Ishikawa (cell line): Measurements from ENCODE around the gene NUP50.

ENCODE experiments used
- CEBPB ChIP-seq: IDR thresholded peaks from 2 replicates; pipeline ENCODE4 v1.6.1; 2012
- CREB1 ChIP-seq: IDR thresholded peaks from 2 replicates; pipeline ENCODE4 v1.6.1; 2012; ENCODE audit warnings: low read depth
- EGR1 ChIP-seq: IDR thresholded peaks from 2 replicates; pipeline ENCODE4 v1.6.1; 2012
- EP300 ChIP-seq: IDR thresholded peaks from 2 replicates; pipeline ENCODE4 v1.6.1; 2012; ENCODE audit warnings: borderline replicate concordance
- FOXM1 ChIP-seq: IDR thresholded peaks from 2 replicates; pipeline ENCODE4 v1.6.1; 2012; ENCODE audit warnings: low read depth, borderline replicate concordance
- NFIC ChIP-seq: IDR thresholded peaks from 2 replicates; pipeline ENCODE4 v1.6.1; 2012
- RAD21 ChIP-seq: IDR thresholded peaks from 2 replicates; pipeline ENCODE4 v1.6.1; 2012; ENCODE audit warnings: low read depth
- TAF1 ChIP-seq: IDR thresholded peaks from 2 replicates; pipeline ENCODE4 v1.6.1; 2012; ENCODE audit warnings: low read depth, mild to moderate bottlenecking
- TCF12 ChIP-seq: IDR thresholded peaks from 2 replicates; pipeline ENCODE4 v1.6.1; 2012; ENCODE audit warnings: low read depth
- TEAD4 ChIP-seq: IDR thresholded peaks from 2 replicates; pipeline ENCODE4 v1.6.1; 2012
- YY1 ChIP-seq: IDR thresholded peaks from 2 replicates; pipeline ENCODE4 v1.6.1; 2012; ENCODE audit warnings: low read depth
- ZBTB7A ChIP-seq: IDR thresholded peaks from 2 replicates; pipeline ENCODE4 v1.6.1; 2012; ENCODE audit warnings: low read depth
- TF ChIP-seq, protein P1 (sequence below): IDR thresholded peaks from 2 replicates; pipeline ENCODE4 v1.6.1; 2012
- TF ChIP-seq, protein P2 (sequence below): IDR thresholded peaks from 2 replicates; pipeline ENCODE4 v1.6.1; 2012; ENCODE audit warnings: low read depth, mild to moderate bottlenecking
- TF ChIP-seq, protein P3 (sequence below): IDR thresholded peaks from 2 replicates; pipeline ENCODE4 v1.6.1; 2012

The NUP50 gene

DNA sequence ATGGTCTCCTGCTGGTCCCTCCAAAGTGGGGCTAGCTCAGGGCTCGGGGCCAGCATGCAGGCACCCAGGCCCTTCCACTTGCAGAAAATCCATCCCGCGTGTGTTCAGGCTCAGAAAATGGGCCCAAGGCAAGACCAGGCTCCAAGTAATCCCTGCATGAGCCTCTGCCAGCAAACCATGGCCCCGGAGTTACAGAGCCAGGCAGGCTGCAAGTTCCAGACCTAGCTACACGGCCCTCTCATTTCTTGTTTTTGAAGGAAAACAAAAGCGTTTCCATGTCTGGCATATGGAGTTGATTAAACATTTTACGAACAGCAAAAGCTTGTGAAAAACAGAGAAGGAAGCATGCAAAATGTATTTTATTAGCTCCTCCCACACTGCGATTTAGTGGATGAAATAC, 47.3 kb downstream of the NUP50 start:
- TF ChIP-seq FOXM1 (no peak), CREB1 (no peak), TEAD4 (no peak), NFIC (no peak), YY1 (no peak), EP300 (no peak), CEBPB (no peak), TCF12 (no peak), EGR1 (no peak), ZBTB7A (no peak), TAF1 (no peak)
- TF ChIP-seq, protein P1, sequence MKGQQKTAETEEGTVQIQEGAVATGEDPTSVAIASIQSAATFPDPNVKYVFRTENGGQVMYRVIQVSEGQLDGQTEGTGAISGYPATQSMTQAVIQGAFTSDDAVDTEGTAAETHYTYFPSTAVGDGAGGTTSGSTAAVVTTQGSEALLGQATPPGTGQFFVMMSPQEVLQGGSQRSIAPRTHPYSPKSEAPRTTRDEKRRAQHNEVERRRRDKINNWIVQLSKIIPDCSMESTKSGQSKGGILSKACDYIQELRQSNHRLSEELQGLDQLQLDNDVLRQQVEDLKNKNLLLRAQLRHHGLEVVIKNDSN, result no peak
- TF ChIP-seq, protein P2, sequence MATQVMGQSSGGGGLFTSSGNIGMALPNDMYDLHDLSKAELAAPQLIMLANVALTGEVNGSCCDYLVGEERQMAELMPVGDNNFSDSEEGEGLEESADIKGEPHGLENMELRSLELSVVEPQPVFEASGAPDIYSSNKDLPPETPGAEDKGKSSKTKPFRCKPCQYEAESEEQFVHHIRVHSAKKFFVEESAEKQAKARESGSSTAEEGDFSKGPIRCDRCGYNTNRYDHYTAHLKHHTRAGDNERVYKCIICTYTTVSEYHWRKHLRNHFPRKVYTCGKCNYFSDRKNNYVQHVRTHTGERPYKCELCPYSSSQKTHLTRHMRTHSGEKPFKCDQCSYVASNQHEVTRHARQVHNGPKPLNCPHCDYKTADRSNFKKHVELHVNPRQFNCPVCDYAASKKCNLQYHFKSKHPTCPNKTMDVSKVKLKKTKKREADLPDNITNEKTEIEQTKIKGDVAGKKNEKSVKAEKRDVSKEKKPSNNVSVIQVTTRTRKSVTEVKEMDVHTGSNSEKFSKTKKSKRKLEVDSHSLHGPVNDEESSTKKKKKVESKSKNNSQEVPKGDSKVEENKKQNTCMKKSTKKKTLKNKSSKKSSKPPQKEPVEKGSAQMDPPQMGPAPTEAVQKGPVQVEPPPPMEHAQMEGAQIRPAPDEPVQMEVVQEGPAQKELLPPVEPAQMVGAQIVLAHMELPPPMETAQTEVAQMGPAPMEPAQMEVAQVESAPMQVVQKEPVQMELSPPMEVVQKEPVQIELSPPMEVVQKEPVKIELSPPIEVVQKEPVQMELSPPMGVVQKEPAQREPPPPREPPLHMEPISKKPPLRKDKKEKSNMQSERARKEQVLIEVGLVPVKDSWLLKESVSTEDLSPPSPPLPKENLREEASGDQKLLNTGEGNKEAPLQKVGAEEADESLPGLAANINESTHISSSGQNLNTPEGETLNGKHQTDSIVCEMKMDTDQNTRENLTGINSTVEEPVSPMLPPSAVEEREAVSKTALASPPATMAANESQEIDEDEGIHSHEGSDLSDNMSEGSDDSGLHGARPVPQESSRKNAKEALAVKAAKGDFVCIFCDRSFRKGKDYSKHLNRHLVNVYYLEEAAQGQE, result no peak
- TF ChIP-seq, protein P3, sequence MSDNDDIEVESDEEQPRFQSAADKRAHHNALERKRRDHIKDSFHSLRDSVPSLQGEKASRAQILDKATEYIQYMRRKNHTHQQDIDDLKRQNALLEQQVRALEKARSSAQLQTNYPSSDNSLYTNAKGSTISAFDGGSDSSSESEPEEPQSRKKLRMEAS, result no peak

GRCh38 chr22:45211435-45211834, 47.7 kb downstream of the NUP50 start:
- no peak for TF ChIP-seq EGR1
- no peak for TF ChIP-seq TAF1
- TF ChIP-seq, protein P1, result no peak
- no peak for TF ChIP-seq ZBTB7A
- TF ChIP-seq TEAD4, result no peak
- TF ChIP-seq, protein P2, result no peak
- TF ChIP-seq NFIC, result no peak
- no peak for TF ChIP-seq EP300

DNA sequence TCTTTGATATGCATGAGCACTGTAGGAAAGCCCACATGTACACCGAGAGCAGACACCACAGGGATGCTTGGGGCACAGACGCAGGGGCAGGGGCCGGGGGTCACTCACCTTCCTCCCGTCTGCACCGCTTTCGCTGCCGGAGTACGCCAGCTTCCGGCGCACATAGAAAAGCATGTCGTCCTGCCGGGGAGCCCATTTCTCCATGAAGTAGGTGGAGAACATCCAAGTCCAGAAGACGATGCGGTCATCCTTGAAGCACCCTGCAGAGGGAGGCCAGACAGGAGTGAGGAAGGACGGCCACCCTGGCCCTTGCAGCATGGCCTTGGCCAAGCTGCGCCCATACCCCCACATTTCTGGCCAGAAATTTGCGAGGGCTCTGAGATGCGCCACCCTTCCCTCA, 48.1 kb downstream of the NUP50 start:
- no peak for TF ChIP-seq NFIC
- TF ChIP-seq CREB1, result no peak
- no peak for TF ChIP-seq EP300
- TF ChIP-seq, protein P2, result no peak
- TF ChIP-seq CEBPB, result no peak
- no peak for TF ChIP-seq EGR1
- TF ChIP-seq, protein P1, result no peak
- TF ChIP-seq TAF1, result no peak
- no peak for TF ChIP-seq RAD21
- TF ChIP-seq, protein P3, result no peak
- TF ChIP-seq TEAD4, result no peak
- TF ChIP-seq YY1, result no peak
- TF ChIP-seq FOXM1, result no peak
- TF ChIP-seq ZBTB7A, result no peak
- no peak for TF ChIP-seq TCF12

- no peak for TF ChIP-seq EGR1
- TF ChIP-seq NFIC, result no peak
- TF ChIP-seq, protein P2, result no peak
- TF ChIP-seq TEAD4, result no peak
- TF ChIP-seq, protein P3, result no peak
- no peak for TF ChIP-seq EP300
- TF ChIP-seq TCF12, result no peak
- TF ChIP-seq CREB1, result no peak
- TF ChIP-seq, protein P1, result no peak
- no peak for TF ChIP-seq FOXM1
- no peak for TF ChIP-seq ZBTB7A
- no peak for TF ChIP-seq RAD21
- TF ChIP-seq CEBPB, result no peak
- no peak for TF ChIP-seq YY1
- TF ChIP-seq TAF1, result no peak
Observed at GRCh38 chr22:45212306-45212709, 48.6 kb downstream of the NUP50 start.
